Breast epithelium (tissue), 3 donors: ENCODE measurements around the gene IMPG2.

Experiments
- POLR2AphosphoS5 ChIP-seq, 3 donors: sonication (generic); formaldehyde crosslinking; IDR thresholded peaks; one replicate each; pipeline ENCODE4 v1.6.1; 2017; ENCODE audit warnings: antibody characterized with exemption in 3 of 3
- TF ChIP-seq, protein P1 (sequence below), 3 donors: fragments of 450-650 bp; IDR thresholded peaks; one replicate each; pipeline ENCODE4 v1.5.1; 2016 to 2017; ENCODE audit warnings: antibody characterized with exemption in 3 of 3, mild to moderate bottlenecking in 3 of 3, moderate library complexity in 3 of 3

DNA sequence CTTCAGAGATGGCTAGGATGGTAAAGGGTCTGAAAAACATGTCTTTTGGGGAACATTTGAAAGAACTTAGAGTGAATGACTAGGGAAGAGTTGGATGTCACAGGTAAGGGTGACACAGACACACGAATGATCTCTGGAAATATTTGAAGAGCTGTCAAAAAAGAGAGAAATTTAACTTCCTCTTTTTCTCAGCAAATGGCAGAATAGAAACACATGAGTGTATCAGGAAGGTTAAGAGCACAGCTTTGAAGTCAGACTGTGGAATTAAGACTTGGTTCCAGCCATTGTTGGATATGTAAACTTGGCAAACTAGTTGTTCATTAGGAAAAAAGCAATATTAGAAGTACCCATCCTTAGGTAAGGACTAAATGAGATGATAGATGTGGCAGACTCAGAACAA lies 117.7 kb downstream of the IMPG2 start:
- TF ChIP-seq, protein P1, sequence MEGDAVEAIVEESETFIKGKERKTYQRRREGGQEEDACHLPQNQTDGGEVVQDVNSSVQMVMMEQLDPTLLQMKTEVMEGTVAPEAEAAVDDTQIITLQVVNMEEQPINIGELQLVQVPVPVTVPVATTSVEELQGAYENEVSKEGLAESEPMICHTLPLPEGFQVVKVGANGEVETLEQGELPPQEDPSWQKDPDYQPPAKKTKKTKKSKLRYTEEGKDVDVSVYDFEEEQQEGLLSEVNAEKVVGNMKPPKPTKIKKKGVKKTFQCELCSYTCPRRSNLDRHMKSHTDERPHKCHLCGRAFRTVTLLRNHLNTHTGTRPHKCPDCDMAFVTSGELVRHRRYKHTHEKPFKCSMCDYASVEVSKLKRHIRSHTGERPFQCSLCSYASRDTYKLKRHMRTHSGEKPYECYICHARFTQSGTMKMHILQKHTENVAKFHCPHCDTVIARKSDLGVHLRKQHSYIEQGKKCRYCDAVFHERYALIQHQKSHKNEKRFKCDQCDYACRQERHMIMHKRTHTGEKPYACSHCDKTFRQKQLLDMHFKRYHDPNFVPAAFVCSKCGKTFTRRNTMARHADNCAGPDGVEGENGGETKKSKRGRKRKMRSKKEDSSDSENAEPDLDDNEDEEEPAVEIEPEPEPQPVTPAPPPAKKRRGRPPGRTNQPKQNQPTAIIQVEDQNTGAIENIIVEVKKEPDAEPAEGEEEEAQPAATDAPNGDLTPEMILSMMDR (IDR thresholded peaks at IDR 0.05) = no peak
- no peak for TF ChIP-seq POLR2AphosphoS5 (IDR thresholded peaks at IDR 0.05)
